ENCODE data around the gene CHST8.

Gene CHST8

DNA sequence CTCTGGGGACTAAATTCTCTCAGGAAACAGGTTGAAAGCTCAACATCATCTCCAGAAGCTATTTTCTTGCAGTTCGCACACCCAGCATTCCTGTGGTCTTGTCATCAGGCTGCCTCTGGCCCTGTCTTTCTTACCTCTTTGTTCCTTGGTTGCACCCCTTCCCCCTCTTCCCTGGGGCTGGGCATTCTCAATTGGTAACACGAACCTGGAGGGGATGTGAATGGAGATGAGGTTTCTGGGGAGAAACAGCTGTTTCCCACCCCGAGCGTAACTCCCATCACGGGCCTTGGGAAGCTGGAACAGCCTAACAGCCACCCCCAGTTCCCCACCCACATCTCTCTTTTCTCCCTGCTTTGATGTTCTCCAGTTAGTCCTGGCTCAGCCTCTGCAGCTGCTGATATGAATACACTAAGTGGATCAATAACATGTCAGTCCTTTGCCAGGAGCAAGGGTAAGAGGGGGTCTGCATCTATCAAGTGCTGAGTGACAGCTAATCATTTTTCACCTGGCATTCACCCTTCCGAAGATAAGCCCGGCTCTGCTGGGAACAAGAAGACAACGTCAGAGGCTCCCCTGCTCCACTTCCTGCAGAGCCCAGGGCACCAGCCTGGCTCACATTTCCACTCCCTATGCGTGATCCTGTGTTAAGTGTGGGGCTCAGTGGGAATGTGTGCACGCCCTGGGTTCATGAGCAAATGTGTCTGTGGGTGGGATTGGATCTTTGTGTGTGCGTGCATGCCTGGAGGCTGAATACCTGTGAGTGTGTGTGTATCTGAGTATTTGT is 100.9 kb downstream of the CHST8 start:
- no peak for DNase-seq (ENCODE audit: extremely low spot score)
- CTCF ChIA-PET: no interaction called here
- TF ChIP-seq CTBP1 (IDR thresholded peaks at IDR 0.05; ENCODE audit: borderline replicate concordance) (no peak), FOXA1 (IDR thresholded peaks at IDR 0.05) (no peak), SUZ12 (IDR thresholded peaks at IDR 0.05) (no peak), NFRKB (IDR thresholded peaks at IDR 0.05) (no peak), HDGF (IDR thresholded peaks at IDR 0.05; ENCODE audit: borderline replicate concordance) (no peak), FOXM1 (IDR thresholded peaks at IDR 0.05; ENCODE audit: borderline replicate concordance) (no peak), LEF1 (IDR thresholded peaks at IDR 0.05; ENCODE audit: borderline replicate concordance) (no peak)
- TF ChIP-seq, protein P1, sequence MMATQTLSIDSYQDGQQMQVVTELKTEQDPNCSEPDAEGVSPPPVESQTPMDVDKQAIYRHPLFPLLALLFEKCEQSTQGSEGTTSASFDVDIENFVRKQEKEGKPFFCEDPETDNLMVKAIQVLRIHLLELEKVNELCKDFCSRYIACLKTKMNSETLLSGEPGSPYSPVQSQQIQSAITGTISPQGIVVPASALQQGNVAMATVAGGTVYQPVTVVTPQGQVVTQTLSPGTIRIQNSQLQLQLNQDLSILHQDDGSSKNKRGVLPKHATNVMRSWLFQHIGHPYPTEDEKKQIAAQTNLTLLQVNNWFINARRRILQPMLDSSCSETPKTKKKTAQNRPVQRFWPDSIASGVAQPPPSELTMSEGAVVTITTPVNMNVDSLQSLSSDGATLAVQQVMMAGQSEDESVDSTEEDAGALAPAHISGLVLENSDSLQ (IDR thresholded peaks at IDR 0.05): no peak
- POLR2A ChIA-PET: no interaction called here

DNA sequence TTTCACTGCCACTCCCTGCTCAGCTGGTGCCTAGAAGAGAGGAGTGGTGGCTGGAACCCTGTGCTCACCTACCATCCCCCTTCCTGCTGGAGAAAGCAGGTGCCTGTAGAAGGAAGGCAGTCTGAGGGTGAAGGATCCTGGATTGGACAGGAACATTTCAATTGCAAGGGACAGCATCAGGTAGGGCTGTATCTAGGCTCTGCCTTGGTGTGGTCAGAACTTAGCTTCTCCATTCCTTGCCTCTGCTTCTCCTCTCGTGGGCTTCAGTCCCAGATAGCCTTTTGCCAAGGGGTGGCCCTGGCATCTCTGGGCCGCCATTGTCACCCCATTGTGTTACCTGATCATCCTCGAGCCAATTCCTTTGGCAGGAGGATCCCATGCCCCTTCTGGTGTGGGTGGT is 101.8 kb downstream of the CHST8 start:
- CTCF ChIA-PET: no interaction called here
- POLR2A ChIA-PET: no interaction called here
- TF ChIP-seq FOXM1 (IDR thresholded peaks at IDR 0.05; ENCODE audit: borderline replicate concordance): no peak
- TF ChIP-seq LEF1 (IDR thresholded peaks at IDR 0.05; ENCODE audit: borderline replicate concordance): no peak
- no peak for DNase-seq (ENCODE audit: extremely low spot score)

DNA sequence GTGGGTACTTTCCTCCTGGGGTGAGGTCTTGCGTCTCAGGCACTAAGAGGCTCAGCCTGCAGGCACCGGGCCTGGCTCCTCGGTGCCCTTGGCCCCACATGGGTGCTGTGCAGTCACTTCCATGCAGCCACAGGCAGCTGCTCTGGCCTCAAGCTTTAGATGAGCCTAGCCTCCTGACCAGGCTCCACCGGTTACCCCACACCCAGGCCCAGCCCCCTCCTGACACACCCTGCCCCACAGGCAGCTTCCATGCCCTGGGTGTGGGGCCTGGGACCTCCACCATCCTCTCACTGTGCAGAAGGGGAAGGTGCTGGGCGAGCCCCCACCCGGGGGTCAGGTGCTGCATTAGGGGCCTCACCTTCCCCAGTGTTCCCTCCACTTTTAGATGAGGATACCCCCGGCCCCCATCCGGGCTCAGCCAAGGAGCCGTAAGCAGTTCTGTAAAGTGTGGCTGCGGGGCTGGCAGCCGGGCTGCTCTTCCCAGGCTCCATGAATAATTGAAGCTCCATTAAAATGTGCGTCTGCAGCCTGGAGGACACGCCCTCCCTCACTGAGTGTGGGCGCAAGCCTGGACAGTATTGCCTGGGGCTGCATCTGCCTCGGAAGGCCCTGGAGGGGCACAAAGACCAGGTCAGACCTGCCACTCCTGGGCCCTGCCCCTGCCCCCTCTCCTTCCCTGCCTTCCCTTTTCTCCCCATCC is 102.4 kb downstream of the CHST8 start:
- no peak for DNase-seq (ENCODE audit: extremely low spot score)

DNA sequence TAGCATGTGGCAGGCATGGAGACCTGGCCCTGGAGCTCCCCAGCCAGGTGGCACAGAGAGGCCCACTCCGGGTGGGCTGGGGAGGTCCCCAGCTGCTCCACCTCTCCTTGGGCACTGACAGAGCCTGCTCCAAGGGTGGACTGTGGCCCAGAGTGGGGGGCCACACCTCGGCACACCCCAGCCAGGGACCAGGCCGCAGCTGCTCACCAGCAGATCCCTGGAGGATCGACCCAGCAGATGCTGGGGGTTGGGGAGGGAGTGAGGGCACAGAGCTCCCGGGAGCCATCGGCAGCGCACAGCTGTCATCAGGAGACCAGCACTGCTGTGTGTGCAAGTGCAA is 102.9 kb downstream of the CHST8 start:
- TF ChIP-seq, protein P1 (IDR thresholded peaks at IDR 0.05): no peak
- TF ChIP-seq BHLHE40 (IDR thresholded peaks at IDR 0.05; ENCODE audit: borderline replicate concordance) (no peak), NFRKB (IDR thresholded peaks at IDR 0.05) (no peak), FOXA1 (IDR thresholded peaks at IDR 0.05) (no peak), LEF1 (IDR thresholded peaks at IDR 0.05; ENCODE audit: borderline replicate concordance) (no peak), HDGF (IDR thresholded peaks at IDR 0.05; ENCODE audit: borderline replicate concordance) (no peak), ARNT (IDR thresholded peaks at IDR 0.05) (no peak), FOXK2 (IDR thresholded peaks at IDR 0.05) (no peak), L3MBTL2 (conservative IDR thresholded peaks at IDR 0.05) (no peak), SP1 (IDR thresholded peaks at IDR 0.05) (no peak), TARDBP (IDR thresholded peaks at IDR 0.05) (no peak), CTBP1 (IDR thresholded peaks at IDR 0.05; ENCODE audit: borderline replicate concordance) (no peak), ZNF384 (IDR thresholded peaks at IDR 0.05) (no peak), SUZ12 (IDR thresholded peaks at IDR 0.05) (no peak), ELF4 (IDR thresholded peaks at IDR 0.05) (no peak), FOXM1 (IDR thresholded peaks at IDR 0.05; ENCODE audit: borderline replicate concordance) (no peak)
- ChIA-PET POLR2A (no interaction called here), CTCF (no interaction called here)
- no peak for DNase-seq (ENCODE audit: extremely low spot score)

More for the DNA sequence above, 102.4 kb downstream of the CHST8 start:
- CTCF ChIA-PET: no interaction called here
- POLR2A ChIA-PET: no interaction called here
- TF ChIP-seq BHLHE40 (IDR thresholded peaks at IDR 0.05; ENCODE audit: borderline replicate concordance) (no peak), L3MBTL2 (conservative IDR thresholded peaks at IDR 0.05) (no peak), HDGF (IDR thresholded peaks at IDR 0.05; ENCODE audit: borderline replicate concordance) (no peak), ARNT (IDR thresholded peaks at IDR 0.05) (no peak), CTBP1 (IDR thresholded peaks at IDR 0.05; ENCODE audit: borderline replicate concordance) (no peak), SUZ12 (IDR thresholded peaks at IDR 0.05) (no peak), FOXM1 (IDR thresholded peaks at IDR 0.05; ENCODE audit: borderline replicate concordance) (no peak), ELF4 (IDR thresholded peaks at IDR 0.05) (no peak), NFRKB (IDR thresholded peaks at IDR 0.05) (no peak), ZNF384 (IDR thresholded peaks at IDR 0.05) (no peak), FOXK2 (IDR thresholded peaks at IDR 0.05) (no peak), LEF1 (IDR thresholded peaks at IDR 0.05; ENCODE audit: borderline replicate concordance) (no peak)
- TF ChIP-seq, protein P1 (IDR thresholded peaks at IDR 0.05): no peak

DNA sequence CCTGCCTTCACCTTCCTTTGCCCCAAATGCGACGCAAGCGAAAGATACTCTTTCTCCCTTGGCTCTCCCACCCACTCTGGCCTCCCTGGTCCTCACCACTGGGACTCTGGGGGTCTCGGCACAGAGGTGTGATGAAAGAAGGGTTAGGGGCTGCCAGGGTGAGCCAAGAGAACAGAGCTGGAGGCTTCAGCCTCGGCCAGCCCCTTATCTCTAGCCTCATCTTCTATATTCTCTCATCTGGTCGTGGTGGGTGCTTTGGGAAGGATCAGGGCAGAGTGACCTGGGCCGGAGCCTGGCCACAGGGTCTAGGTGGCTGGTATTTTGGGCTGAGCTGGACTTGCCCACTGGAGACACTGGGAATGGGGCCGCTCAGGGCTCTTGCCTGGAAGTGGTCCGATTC is 103.8 kb downstream of the CHST8 start:
- ChIA-PET POLR2A (interaction anchor here (0.5 kb wide), 1 partner anchor 326 kb away, joined by 3 read pairs; no protein-coding TSS in a partner anchor), CTCF (no interaction called here)
- DNase-seq (ENCODE audit: extremely low spot score): no peak
- TF ChIP-seq LEF1 (IDR thresholded peaks at IDR 0.05; ENCODE audit: borderline replicate concordance) (no peak), FOXK2 (IDR thresholded peaks at IDR 0.05) (no peak), HDGF (IDR thresholded peaks at IDR 0.05; ENCODE audit: borderline replicate concordance) (no peak), BHLHE40 (IDR thresholded peaks at IDR 0.05; ENCODE audit: borderline replicate concordance) (no peak), FOXA1 (IDR thresholded peaks at IDR 0.05) (no peak), FOXM1 (IDR thresholded peaks at IDR 0.05; ENCODE audit: borderline replicate concordance) (no peak), CTBP1 (IDR thresholded peaks at IDR 0.05; ENCODE audit: borderline replicate concordance) (no peak), ELF4 (IDR thresholded peaks at IDR 0.05) (no peak), SP1 (IDR thresholded peaks at IDR 0.05) (no peak), NFRKB (IDR thresholded peaks at IDR 0.05) (no peak), ZNF384 (IDR thresholded peaks at IDR 0.05) (no peak)
- TF ChIP-seq, protein P1 (IDR thresholded peaks at IDR 0.05): no peak
